CD14-positive monocyte (primary cell): Measurements from ENCODE around the gene KLHL22. TPM values are rescaled to one million over a fixed set of nuclear protein-coding genes. Genes with fewer than 3 reads are reported as not detected.

ENCODE experiments used
- DNase-seq, 3 donors: peaks; one replicate each; pipeline ENCODE4 v3.0.0-alpha.2; 2011 to 2022
- H2AFZ ChIP-seq: 2 replicates; pipeline ENCODE4 v1.6.0; 2012; ENCODE audit warnings: mild to moderate bottlenecking, low read depth, low read length, inconsistent platforms; ENCODE audit not compliant: insufficient read depth, poor library complexity, severe bottlenecking
- H3K27ac ChIP-seq, 2 donors: 1 replicate in 1 of 2; 2 replicates in 1 of 2; pipeline ENCODE4 v1.5.1; 2012 to 2013; ENCODE audit warnings: low read length in 2 of 2, control low read depth in 1 of 2, inconsistent platforms in 1 of 2, low read depth in 1 of 2, mild to moderate bottlenecking in 1 of 2
- H3K27me3 ChIP-seq, 2 donors: one replicate each; pipeline versions ENCODE4 v1.6.0 to v1.6.1; 2011 to 2013; ENCODE audit warnings: low read length in 2 of 2; ENCODE audit not compliant: control insufficient read depth in 2 of 2, insufficient read depth in 2 of 2
- H3K36me3 ChIP-seq, 2 donors: replicated peaks in 1 of 2; 1 replicate in 1 of 2; 2 replicates in 1 of 2; pipeline versions ENCODE4 v1.5.1 to v1.6.1; 2012 to 2013; ENCODE audit warnings: low read length in 2 of 2, control low read depth in 1 of 2, inconsistent platforms in 1 of 2, mild to moderate bottlenecking in 1 of 2; ENCODE audit not compliant: insufficient read depth in 2 of 2, control insufficient read depth in 1 of 2
- H3K4me1 ChIP-seq, 2 donors: 1 replicate in 1 of 2; 2 replicates in 1 of 2; pipeline versions ENCODE4 v1.5.1 to v1.6.1; 2012 to 2013; ENCODE audit warnings: low read length in 2 of 2, control low read depth in 1 of 2, inconsistent platforms in 1 of 2, mild to moderate bottlenecking in 1 of 2, moderate library complexity in 1 of 2; ENCODE audit not compliant: insufficient read depth in 2 of 2, control insufficient read depth in 1 of 2
- H3K4me2 ChIP-seq: replicated peaks from 2 replicates; pipeline ENCODE3; 2012; ENCODE audit warnings: low read length, moderate library complexity, mild to moderate bottlenecking; ENCODE audit not compliant: poor library complexity, severe bottlenecking; ENCODE audit errors: extremely low read depth
- H3K4me3 ChIP-seq, 3 experiments: fragments of 200-600 bp in 1 of 3; sonication (generic) in 1 of 3; replicated peaks in 1 of 3; 1 replicate in 2 of 3; 2 replicates in 1 of 3; pipeline ENCODE4 v1.5.1; 2011 to 2013; ENCODE audit warnings: low read length in 3 of 3, mild to moderate bottlenecking in 3 of 3, control low read depth in 2 of 3, low read depth in 2 of 3, inconsistent platforms in 1 of 3, moderate library complexity in 1 of 3
- H3K79me2 ChIP-seq: 2 replicates; pipeline ENCODE4 v1.6.0; 2012; ENCODE audit warnings: mild to moderate bottlenecking, control low read depth, inconsistent platforms, low read length, moderate library complexity; ENCODE audit not compliant: insufficient read depth
- H3K9ac ChIP-seq: 2 replicates; pipeline ENCODE4 v1.6.0; 2017; ENCODE audit warnings: low read length, mild to moderate bottlenecking; ENCODE audit not compliant: insufficient read depth, poor library complexity, severe bottlenecking
- H3K9me3 ChIP-seq, 2 donors: replicated peaks in 1 of 2; 1 replicate in 1 of 2; 2 replicates in 1 of 2; pipeline versions ENCODE4 v1.5.1 to v1.6.1; 2012 to 2013; ENCODE audit warnings: low read length in 2 of 2, control low read depth in 1 of 2; ENCODE audit not compliant: control insufficient read depth in 1 of 2, insufficient read depth in 1 of 2
- H4K20me1 ChIP-seq: 2 replicates; pipeline ENCODE4 v1.6.0; 2012; ENCODE audit warnings: mild to moderate bottlenecking, low read length, control low read depth, moderate library complexity; ENCODE audit not compliant: insufficient read depth
- H3K27ac Mint-ChIP-seq, 7 donors: one replicate each; pipeline ENCODE4 v1.8.0; 2020; ENCODE audit warnings: mild to moderate bottlenecking in 7 of 7, mixed read lengths in 7 of 7, moderate library complexity in 6 of 7, inconsistent platforms in 2 of 7
- H3K27me3 Mint-ChIP-seq, 3 donors: one replicate each; pipeline ENCODE4 v1.8.0; 2021 to 2022; ENCODE audit warnings: low read depth in 3 of 3, mild to moderate bottlenecking in 3 of 3, mixed read lengths in 3 of 3, moderate library complexity in 3 of 3, inconsistent platforms in 1 of 3
- H3K36me3 Mint-ChIP-seq, 2 donors: one replicate each; pipeline ENCODE4 v1.8.0; 2020; ENCODE audit warnings: mixed read lengths in 2 of 2, inconsistent platforms in 1 of 2, mild to moderate bottlenecking in 1 of 2
- H3K4me1 Mint-ChIP-seq: one replicate; pipeline ENCODE4 v1.8.0; 2020; ENCODE audit warnings: mild to moderate bottlenecking, mixed read lengths
- H3K4me3 Mint-ChIP-seq, 2 donors: one replicate each; pipeline ENCODE4 v1.8.0; 2020; ENCODE audit warnings: mild to moderate bottlenecking in 2 of 2, mixed read lengths in 2 of 2, moderate library complexity in 1 of 2
- H3K9me3 Mint-ChIP-seq, 7 donors: one replicate each; pipeline ENCODE4 v1.8.0; 2020 to 2022; ENCODE audit warnings: mixed read lengths in 7 of 7, mild to moderate bottlenecking in 6 of 7, moderate library complexity in 6 of 7, inconsistent platforms in 2 of 7
- WGBS: methylation state at CpG from one replicate; pipeline ENCODE4 v1.1.5; 2013; ENCODE audit warnings: missing lambda C conversion rate; ENCODE audit not compliant: insufficient coverage; 5-methylcytosine and 5-hydroxymethylcytosine counted together
- intact Hi-C, 2 donors: fragments of 100-400 bp; cut with micrococcal nuclease; formaldehyde crosslinking; loops; one replicate each; pipeline versions ENCODE4 v1.15.0 to v1.15.1; 2023
- polyA plus RNA-seq, 3 donors: library from polyadenylated mRNA; depleted of rRNA in 1 of 3; unstranded in 2 of 3; stranded (reverse) in 1 of 3; fragments of 300-500 nt in 2 of 3; fragments of >200 nt in 1 of 3; fragmentation: Illumina TruSeq in 2 of 3; gene quantifications; 1 replicate in 2 of 3; 2 replicates in 1 of 3; pipeline ENCODE4 v1.2.3, GENCODE V29; 2012 to 2021
- TF ChIP-seq, protein P1 (sequence below): fragments of 200-600 bp; IDR thresholded peaks from one replicate; pipeline ENCODE4 v1.8.0; 2022; ENCODE audit warnings: antibody characterized with exemption, mild to moderate bottlenecking

KLHL22 gene
- polyA plus RNA-seq, 3 donors: 7.8 to 15.6 (median 9.2) TPM

DNA sequence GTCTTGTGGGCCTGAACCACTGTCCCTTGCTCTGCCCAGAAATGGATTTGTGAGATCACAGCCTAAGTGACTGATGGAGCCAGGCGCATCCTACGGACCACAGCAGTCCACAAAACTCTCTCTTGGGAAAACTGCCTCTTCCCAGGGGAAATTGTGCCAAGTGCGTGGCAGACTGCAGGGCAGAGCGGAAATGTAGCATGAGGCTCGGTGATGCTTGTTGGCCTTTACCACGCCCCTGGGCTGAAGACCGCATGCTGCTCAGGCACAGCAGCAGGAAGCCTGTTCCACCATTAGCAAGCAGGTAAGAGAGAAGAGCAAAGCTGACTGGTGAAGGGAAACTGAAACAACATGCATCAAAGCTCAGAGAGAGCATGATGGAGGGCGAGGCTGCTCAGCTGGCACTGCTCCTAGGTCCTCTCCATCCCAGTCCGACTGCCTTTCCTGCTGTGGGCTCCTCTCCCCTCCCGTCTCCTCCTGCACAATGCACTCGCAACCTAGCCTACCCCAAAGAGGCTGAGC, 31.4 kb downstream of the KLHL22 start:
- no peaks in the 10 kb centered on the region for H3K27me3 ChIP-seq
- no peaks in the 10 kb centered on the region for H3K9me3 Mint-ChIP-seq
- peak overlapping the region; percentile 71 to 88 (median 84) for H3K27ac Mint-ChIP-seq
- no peak overlapping the region for H2AFZ ChIP-seq
- no peaks in the 10 kb centered on the region for H3K79me2 ChIP-seq
- TF ChIP-seq, protein P1, sequence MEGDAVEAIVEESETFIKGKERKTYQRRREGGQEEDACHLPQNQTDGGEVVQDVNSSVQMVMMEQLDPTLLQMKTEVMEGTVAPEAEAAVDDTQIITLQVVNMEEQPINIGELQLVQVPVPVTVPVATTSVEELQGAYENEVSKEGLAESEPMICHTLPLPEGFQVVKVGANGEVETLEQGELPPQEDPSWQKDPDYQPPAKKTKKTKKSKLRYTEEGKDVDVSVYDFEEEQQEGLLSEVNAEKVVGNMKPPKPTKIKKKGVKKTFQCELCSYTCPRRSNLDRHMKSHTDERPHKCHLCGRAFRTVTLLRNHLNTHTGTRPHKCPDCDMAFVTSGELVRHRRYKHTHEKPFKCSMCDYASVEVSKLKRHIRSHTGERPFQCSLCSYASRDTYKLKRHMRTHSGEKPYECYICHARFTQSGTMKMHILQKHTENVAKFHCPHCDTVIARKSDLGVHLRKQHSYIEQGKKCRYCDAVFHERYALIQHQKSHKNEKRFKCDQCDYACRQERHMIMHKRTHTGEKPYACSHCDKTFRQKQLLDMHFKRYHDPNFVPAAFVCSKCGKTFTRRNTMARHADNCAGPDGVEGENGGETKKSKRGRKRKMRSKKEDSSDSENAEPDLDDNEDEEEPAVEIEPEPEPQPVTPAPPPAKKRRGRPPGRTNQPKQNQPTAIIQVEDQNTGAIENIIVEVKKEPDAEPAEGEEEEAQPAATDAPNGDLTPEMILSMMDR: no peak
- no peak overlapping the region for H3K4me3 Mint-ChIP-seq
- H3K9ac ChIP-seq: no peak overlapping the region
- no peaks in the 10 kb centered on the region for H4K20me1 ChIP-seq
- no peak for DNase-seq
- H3K4me3 ChIP-seq: peak overlapping the region in 1 of 3 experiments; percentile 52
- H3K4me1 Mint-ChIP-seq: peaks cover 34% of the 10 kb centered on the region
- peaks cover 0 to 7% (median 1%) of the 10 kb centered on the region in 3 donors for H3K27me3 Mint-ChIP-seq
- no peaks in the 10 kb centered on the region for H3K9me3 ChIP-seq
- H3K4me2 ChIP-seq: peak overlapping the region; percentile 63
- WGBS: 97% methylated on average over 6 of the region's 11 CpGs
- peak overlapping the region; percentile 23 to 72 for H3K27ac ChIP-seq
- H3K4me1 ChIP-seq: peaks cover 24 to 43% of the 10 kb centered on the region in 2 donors
- H3K36me3 Mint-ChIP-seq: peaks cover 40 to 56% of the 10 kb centered on the region in 2 donors
- H3K36me3 ChIP-seq: peaks cover 13 to 29% of the 10 kb centered on the region in 2 donors
- intact Hi-C loops: no loop called here

DNA sequence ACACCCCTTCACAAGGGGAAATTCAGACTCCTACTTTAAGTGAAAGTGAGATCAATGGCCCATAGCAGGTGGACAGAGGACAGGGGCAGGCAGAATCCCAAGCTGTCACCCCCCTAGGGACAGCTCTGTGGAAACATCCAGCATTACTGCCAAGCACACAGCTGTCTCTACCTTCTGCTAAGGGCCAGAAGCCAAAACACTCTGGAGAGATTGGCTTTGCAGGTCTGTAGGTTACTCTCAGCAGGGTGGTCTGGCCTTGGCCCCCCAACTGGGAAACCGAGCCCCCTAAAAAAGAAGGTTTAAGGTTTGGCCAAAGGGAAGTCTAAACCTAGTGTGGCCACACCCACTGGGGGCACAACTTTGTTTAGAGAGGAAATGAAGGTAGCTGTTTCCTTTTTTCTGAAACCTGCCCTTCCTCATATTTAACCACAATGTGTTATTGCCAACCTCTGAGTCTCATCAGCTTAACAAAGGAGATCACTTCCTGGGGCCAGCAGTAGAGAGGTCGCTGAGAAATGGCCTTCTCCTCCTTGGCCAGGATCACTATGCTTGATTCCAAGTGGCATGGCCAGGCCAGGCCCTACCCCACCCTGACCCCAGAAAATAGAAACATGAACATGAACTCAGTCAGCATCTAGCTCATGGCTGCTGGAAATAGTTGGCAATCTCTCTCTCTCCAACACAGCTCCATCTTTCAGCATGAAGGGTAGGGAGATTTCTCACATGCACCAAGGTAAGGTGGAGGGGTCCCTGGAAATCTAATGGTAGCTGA, 32.1 kb downstream of the KLHL22 start:
- H3K4me2 ChIP-seq: peak overlapping the region; percentile 63
- H3K36me3 Mint-ChIP-seq: peaks cover 42 to 58% of the 10 kb centered on the region in 2 donors
- intact Hi-C loops: no loop called here
- no peaks in the 10 kb centered on the region for H3K79me2 ChIP-seq
- no peaks in the 10 kb centered on the region for H3K9me3 ChIP-seq
- peak overlapping the region; percentile 71 to 88 (median 84) for H3K27ac Mint-ChIP-seq
- no peak overlapping the region for H3K9ac ChIP-seq
- H3K27me3 Mint-ChIP-seq: peaks cover 0 to 7% (median 1%) of the 10 kb centered on the region in 3 donors
- H3K4me3 ChIP-seq: peak overlapping the region in 1 of 3 experiments; percentile 52
- H3K36me3 ChIP-seq: peaks cover 17 to 30% of the 10 kb centered on the region in 2 donors
- no peaks in the 10 kb centered on the region for H3K9me3 Mint-ChIP-seq
- H3K4me1 Mint-ChIP-seq: peaks cover 30% of the 10 kb centered on the region
- H4K20me1 ChIP-seq: no peaks in the 10 kb centered on the region
- TF ChIP-seq, protein P1: no peak
- H3K4me1 ChIP-seq: peaks cover 24 to 43% of the 10 kb centered on the region in 2 donors
- peak; percentile 34 to 64 (median 46) for DNase-seq
- H2AFZ ChIP-seq: peak overlapping the region; percentile 52
- H3K27me3 ChIP-seq: no peaks in the 10 kb centered on the region
- peak overlapping the region; percentile 23 to 72 for H3K27ac ChIP-seq
- 0% methylated on average over 2 of the region's 2 CpGs for WGBS
- H3K4me3 Mint-ChIP-seq: peak overlapping the region in 1 of 2 donors; percentile 60
